K562 (cell line): ENCODE measurements around the gene SEMA3F. TPM values are rescaled to one million over a fixed set of nuclear protein-coding genes. Genes with fewer than 3 reads are reported as not detected.

ENCODE experiments used
- E4F1 ChIP-seq: fragments of 250-450 bp; sonication (Bioruptor Pico); IDR thresholded peaks from 2 replicates; pipeline ENCODE4 v1.5.0; 2021; ENCODE audit warnings: mild to moderate bottlenecking, borderline replicate concordance
- FOS ChIP-seq: IDR thresholded peaks from 3 replicates; pipeline ENCODE4 v1.6.1; 2011; ENCODE audit not compliant: insufficient read length; ENCODE audit errors: extremely low read depth
- IRF1 ChIP-seq: sonication (generic); formaldehyde crosslinking; IDR thresholded peaks from 2 replicates; pipeline ENCODE4 v1.8.0; 2022; ENCODE audit warnings: missing genetic modification reagents, mild to moderate bottlenecking, borderline replicate concordance
- PHF21A ChIP-seq: fragments of 450-650 bp; IDR thresholded peaks from 2 replicates; pipeline ENCODE4 v1.6.1; 2017; ENCODE audit warnings: low read depth, borderline replicate concordance
- PKNOX1 ChIP-seq: fragments of 450-650 bp; IDR thresholded peaks from 2 replicates; pipeline ENCODE4 v1.6.1; 2016
- SETDB1 ChIP-seq: IDR thresholded peaks from one replicate; pipeline ENCODE4 v1.6.1; 2012; ENCODE audit warnings: low read length, control low read depth, inconsistent platforms
- SMARCA4 ChIP-seq: fragments of 450-650 bp; IDR thresholded peaks from 2 replicates; pipeline ENCODE4 v1.6.1; 2016
- STAT6 ChIP-seq: sonication (generic); formaldehyde crosslinking; IDR thresholded peaks from 2 replicates; pipeline ENCODE4 v1.8.1; 2023; ENCODE audit warnings: mild to moderate bottlenecking, missing genetic modification reagents
- TRIM28 ChIP-seq: fragments of 450-650 bp; IDR thresholded peaks from 2 replicates; pipeline ENCODE4 v1.6.1; 2017
- polyA plus RNA-seq, 8 experiments: library from polyadenylated mRNA; depleted of rRNA in 4 of 8; stranded (reverse) in 5 of 8; unstranded in 3 of 8; fragments of >200 nt; fragmentation: Nextera tagmentation in 2 of 8; fragmentation: Illumina TruSeq in 1 of 8; extraction: Ambion mirVana in 2 of 8; extraction: Trizol in 1 of 8; gene quantifications; 2 replicates each; pipeline versions ENCODE4 v1.2.1 to v1.2.3, GENCODE V29; 2011 to 2014; ENCODE audit warnings: inconsistent platforms in 1 of 8, missing spikeins in 1 of 8
- total RNA-seq, 7 experiments: library from RNA; depleted of rRNA in 6 of 7; stranded (reverse); fragments of >200 nt in 6 of 7; fragmentation: Illumina TruSeq in 2 of 7; extraction: Trizol in 2 of 7; gene quantifications; 2 replicates each; pipeline versions ENCODE4 v1.2.1 to v1.2.3, GENCODE V29; 2011 to 2021; ENCODE audit warnings: low replicate concordance in 1 of 7

SEMA3F gene
- total and polyA plus RNA-seq, 9 of the 15 experiments (the other 6 are each of a cell fraction or from before 2014, with no cell fraction given): 0.58 to 3.0 (median 2.0) TPM; not detected in 2

GRCh38 chr3:50186096-50186495 is 31.0 kb downstream of the SEMA3F start (continued):
- TF ChIP-seq STAT6 (no peak), SMARCA4 (no peak), PHF21A (no peak), IRF1 (CRISPR knock-in tag) (no peak), PKNOX1 (no peak), TRIM28 (no peak), E4F1 (CRISPR knock-in tag) (no peak), SETDB1 (no peak), FOS (no peak)
